GM10248 (cell line): Measurements from ENCODE around the gene CBLB.
"Not testable (repeated sequence)": the region's sequence is repeated elsewhere in the genome, so short reads cannot be mapped to it uniquely, and the experiment has no call there.

ENCODE experiments used
- CTCF ChIA-PET: fragments of 300-600 bp; sonication (Branson Sonifier 250); formaldehyde crosslinking; extraction: SDS; loops from one replicate; lab custom pipeline; 2021; ENCODE audit warnings: antibody characterized with exemption; lab: Yijun Ruan, JAX
- POLR2A ChIA-PET: fragments of 350-650 bp; sonication (Branson Sonifier 250); formaldehyde crosslinking; extraction: SDS; loops from one replicate; lab custom pipeline; 2020; ENCODE audit warnings: antibody characterized with exemption; lab: Yijun Ruan, JAX
- DNase-seq: peaks from one replicate; pipeline ENCODE4 v3.0.0; 2012; ENCODE audit errors: extremely low spot score
- CTCF ChIP-seq: IDR thresholded peaks from 2 replicates; pipeline ENCODE4 v1.5.1; 2012; ENCODE audit warnings: mild to moderate bottlenecking, low read depth; ENCODE audit errors: extremely low read depth, missing control alignments, control extremely low read depth

The CBLB gene

GRCh38 chr3:105744202-105744601 is 124.6 kb downstream of the CBLB start:
- POLR2A ChIA-PET = interaction anchor here (0.7 kb wide), 1 partner anchor 78 kb away, joined by 3 read pairs; no protein-coding TSS in a partner anchor
- no peak for TF ChIP-seq CTCF
- CTCF ChIA-PET = no interaction called here
- no peak for DNase-seq

GRCh38 chr3:105733356-105733755 is 135.5 kb downstream of the CBLB start:
- DNase-seq = no peak
- TF ChIP-seq CTCF = no peak
- ChIA-PET CTCF (no interaction called here), POLR2A (no interaction called here)

GRCh38 chr3:105731686-105732085 is 137.1 kb downstream of the CBLB start:
- ChIA-PET POLR2A (no interaction called here), CTCF (no interaction called here)
- TF ChIP-seq CTCF = no peak

GRCh38 chr3:105730801-105731354 is 137.9 kb downstream of the CBLB start:
- no peak for TF ChIP-seq CTCF
- no peak for DNase-seq
- ChIA-PET POLR2A (no interaction called here), CTCF (interaction anchor here (1.4 kb wide), 1 partner anchor 29 kb away, joined by 3 read pairs; no protein-coding TSS in a partner anchor)

More at GRCh38 chr3:105731686-105732085, 137.1 kb downstream of the CBLB start:
- DNase-seq = no peak

- ChIA-PET CTCF (interaction anchor here (0.8 to 1.4 kb wide), 2 partner anchors 28 kb away, joined by 3 read pairs; no protein-coding TSS in a partner anchor), POLR2A (no interaction called here)
- TF ChIP-seq CTCF = no peak
- DNase-seq = no peak
Measured at GRCh38 chr3:105729667-105730066, 139.1 kb downstream of the CBLB start.

GRCh38 chr3:105728771-105729312 is 140.0 kb downstream of the CBLB start:
- DNase-seq = no peak
- CTCF ChIA-PET = interaction anchor here (0.8 kb wide), 1 partner anchor 27 kb away, joined by 3 read pairs; no protein-coding TSS in a partner anchor
- POLR2A ChIA-PET = no interaction called here
- TF ChIP-seq CTCF = no peak

- DNase-seq, POLR2A ChIA-PET: not testable (repeated sequence)
- CTCF ChIA-PET = interaction anchor here (1.0 to 2.1 kb wide), 2 partner anchors 10 to 14 kb away, joined by 3 to 5 read pairs; no protein-coding TSS in a partner anchor
Measured at GRCh38 chr3:105727036-105727435, 141.8 kb downstream of the CBLB start.
